Stimulated activated CD4-positive, alpha-beta T cell treated with anti-CD3 and anti-CD28 coated beads, Interleukin-2, amount 100 ng/mL, for 24 hours (primary cell): ENCODE results near the gene SGCD.

Experiments used
- DNase-seq, 2 donors: peaks; one replicate each; pipeline ENCODE4 v3.0.0-alpha.2; 2020

SGCD gene

DNA sequence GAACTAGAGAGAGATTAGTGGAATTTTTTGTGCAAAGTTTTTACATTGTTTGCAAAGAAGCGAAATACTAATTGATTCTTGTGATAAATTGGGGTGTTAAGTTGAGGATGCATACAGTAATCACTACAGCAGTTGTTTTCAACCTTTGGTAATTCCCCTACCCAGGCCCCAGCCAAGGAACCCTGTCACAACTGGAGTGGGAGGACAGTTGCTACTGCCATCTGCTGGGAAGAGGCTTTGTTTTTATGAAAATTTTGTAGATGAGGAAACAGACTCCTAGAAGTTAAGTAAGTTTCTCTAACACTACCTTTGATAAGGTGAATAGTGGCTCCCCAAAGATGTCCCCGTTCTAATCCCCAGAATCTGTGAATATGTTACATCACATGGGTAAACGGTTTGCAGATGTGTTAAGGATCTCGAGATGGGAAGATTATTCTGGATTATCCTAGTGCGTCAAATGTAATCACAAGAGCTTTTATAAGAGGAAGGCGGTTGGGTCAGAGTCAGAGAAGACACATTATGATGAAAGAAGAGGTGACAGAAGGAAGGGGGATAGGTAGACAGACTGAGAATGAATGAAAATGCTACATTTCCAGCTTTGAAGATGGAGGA is 489.1 kb downstream of the SGCD start:
- DNase-seq: peak in 1 of 2 donors; percentile 22
